ENCODE results near the gene FCRL6. TPM values are rescaled to one million over a fixed set of nuclear protein-coding genes. Genes with fewer than 3 reads are reported as not detected.

Gene FCRL6
- total RNA-seq, 1 donor from 2014 or later = not detected

- peak; percentile 80 for DNase-seq (ENCODE audit: low read depth)
Measured at GRCh38 chr1:159798893-159799292, 3.3 kb upstream of the FCRL6 start.

GRCh38 chr1:159799446-159799985 is 2.6 kb upstream of the FCRL6 start:
- no peak for DNase-seq (ENCODE audit: low read depth)

GRCh38 chr1:159800177-159800930 is 1.8 kb upstream of the FCRL6 start:
- DNase-seq (ENCODE audit: low read depth) = peak; percentile 27

GRCh38 chr1:159803956-159804689 is 2.0 kb downstream of the FCRL6 start:
- no peak for DNase-seq (ENCODE audit: low read depth)

- DNase-seq (ENCODE audit: low read depth) = no peak
Measured at GRCh38 chr1:159804924-159805323, 2.8 kb downstream of the FCRL6 start.

GRCh38 chr1:159815926-159816325 is 13.8 kb downstream of the FCRL6 start:
- DNase-seq (ENCODE audit: low read depth) = no peak

- DNase-seq (ENCODE audit: low read depth) = no peak
Measured at GRCh38 chr1:159817276-159818041, 15.3 kb downstream of the FCRL6 start.

GRCh38 chr1:159821171-159821867 is 19.2 kb downstream of the FCRL6 start:
- DNase-seq (ENCODE audit: low read depth) = peak; percentile 60

- peak; percentile 63 for DNase-seq (ENCODE audit: low read depth)
Measured at GRCh38 chr1:159823406-159823805, 21.2 kb downstream of the FCRL6 start.

GRCh38 chr1:159825564-159825963 is 23.4 kb downstream of the FCRL6 start:
- no peak for DNase-seq (ENCODE audit: low read depth)

GRCh38 chr1:159826441-159827101 is 24.4 kb downstream of the FCRL6 start, which contains the start of gene SLAMF8:
TSS of gene SLAMF8 (plus strand) at chr1:159826873. CDS start at chr1:159826899, 26 bp downstream.
- no peak for DNase-seq (ENCODE audit: low read depth)

- no peak for DNase-seq (ENCODE audit: low read depth)
Measured at GRCh38 chr1:159827102-159827490, 24.9 kb downstream of the FCRL6 start.

GRCh38 chr1:159827549-159827948 is 25.4 kb downstream of the FCRL6 start:
- no peak for DNase-seq (ENCODE audit: low read depth)

GRCh38 chr1:159828176-159828575 is 26.0 kb downstream of the FCRL6 start:
- DNase-seq (ENCODE audit: low read depth) = no peak

GRCh38 chr1:159828581-159829272 is 26.6 kb downstream of the FCRL6 start:
- DNase-seq (ENCODE audit: low read depth) = no peak

- DNase-seq (ENCODE audit: low read depth) = peak; percentile 50
Measured at GRCh38 chr1:159829273-159829634, 27.1 kb downstream of the FCRL6 start.

- peak; percentile 92 for DNase-seq (ENCODE audit: low read depth)
Measured at GRCh38 chr1:159829822-159830465, 27.8 kb downstream of the FCRL6 start.

- no peak for DNase-seq (ENCODE audit: low read depth)
Measured at GRCh38 chr1:159830722-159831121, 28.6 kb downstream of the FCRL6 start.
